Trophoblast cell (in vitro differentiated cells and primary cell): ENCODE results near the gene CFAP46.

Experiments
- DNase-seq, 2 donors: peaks; one replicate each; pipeline ENCODE4 v3.0.0-alpha.2; 2016
- H2AFZ ChIP-seq: 2 replicates; pipeline ENCODE4 v1.6.1; 2013; ENCODE audit warnings: low read length, moderate library complexity, mild to moderate bottlenecking; ENCODE audit not compliant: insufficient read depth, poor library complexity
- H2AK5ac ChIP-seq: 2 replicates; pipeline ENCODE4 v1.6.1; 2013; ENCODE audit warnings: mild to moderate bottlenecking, low read length
- H2BK120ac ChIP-seq: 2 replicates; pipeline ENCODE4 v1.6.1; 2013; ENCODE audit warnings: low read length, mild to moderate bottlenecking, moderate library complexity; ENCODE audit not compliant: insufficient read depth, poor library complexity
- H2BK12ac ChIP-seq: 2 replicates; pipeline ENCODE4 v1.6.1; 2013; ENCODE audit warnings: mild to moderate bottlenecking, low read length, moderate library complexity
- H2BK5ac ChIP-seq: 2 replicates; pipeline ENCODE4 v1.6.1; 2013; ENCODE audit warnings: low read length, low read depth, moderate library complexity, mild to moderate bottlenecking; ENCODE audit not compliant: poor library complexity
- H3K14ac ChIP-seq: 2 replicates; pipeline ENCODE4 v1.6.1; 2013; ENCODE audit warnings: mild to moderate bottlenecking, low read length
- H3K18ac ChIP-seq: 2 replicates; pipeline ENCODE4 v1.6.1; 2013; ENCODE audit warnings: mild to moderate bottlenecking, low read length
- H3K23ac ChIP-seq: 2 replicates; pipeline ENCODE4 v1.6.1; 2013; ENCODE audit warnings: low read length
- H3K27ac ChIP-seq: 2 replicates; pipeline ENCODE4 v1.5.1; 2013; ENCODE audit warnings: low read depth, mild to moderate bottlenecking, inconsistent platforms, low read length, moderate library complexity
- H3K27me3 ChIP-seq: 2 replicates; pipeline ENCODE4 v1.6.1; 2013; ENCODE audit warnings: inconsistent platforms, mild to moderate bottlenecking, low read length, moderate library complexity; ENCODE audit not compliant: insufficient read depth
- H3K36me3 ChIP-seq, 2 experiments: 1 replicate in 1 of 2; 2 replicates in 1 of 2; pipeline ENCODE4 v1.6.1; 2013; ENCODE audit warnings: low read length in 2 of 2, mild to moderate bottlenecking in 2 of 2, moderate library complexity in 1 of 2; ENCODE audit not compliant: insufficient read depth in 2 of 2, control insufficient read depth in 1 of 2
- H3K4ac ChIP-seq: 2 replicates; pipeline ENCODE4 v1.6.1; 2013; ENCODE audit warnings: low read depth, mild to moderate bottlenecking, low read length, moderate library complexity
- H3K4me1 ChIP-seq, 2 experiments: 1 replicate in 1 of 2; 2 replicates in 1 of 2; pipeline ENCODE4 v1.6.1; 2013; ENCODE audit warnings: low read length in 2 of 2, mild to moderate bottlenecking in 2 of 2, moderate library complexity in 1 of 2; ENCODE audit not compliant: insufficient read depth in 2 of 2, control insufficient read depth in 1 of 2
- H3K4me2 ChIP-seq: 2 replicates; pipeline ENCODE4 v1.6.1; 2013; ENCODE audit warnings: inconsistent platforms, mild to moderate bottlenecking, low read length, moderate library complexity
- H3K4me3 ChIP-seq: 2 replicates; pipeline ENCODE4 v1.5.1; 2013; ENCODE audit warnings: mild to moderate bottlenecking, low read depth, low read length, inconsistent platforms
- H3K79me1 ChIP-seq: one replicate; pipeline ENCODE4 v1.6.1; 2013; ENCODE audit warnings: low read length
- H3K79me2 ChIP-seq: 2 replicates; pipeline ENCODE4 v1.6.1; 2013; ENCODE audit warnings: low read length, mild to moderate bottlenecking; ENCODE audit not compliant: control insufficient read depth, insufficient read depth, poor library complexity
- H3K9ac ChIP-seq: 2 replicates; pipeline ENCODE4 v1.6.1; 2013; ENCODE audit warnings: mild to moderate bottlenecking, low read length
- H3K9me3 ChIP-seq: 2 replicates; pipeline ENCODE4 v1.6.1; 2013; ENCODE audit warnings: low read depth, mild to moderate bottlenecking, control low read depth, inconsistent platforms, low read length; ENCODE audit not compliant: insufficient read depth
- H4K12ac ChIP-seq: 2 replicates; pipeline ENCODE4 v1.6.1; 2013; ENCODE audit warnings: low read depth, mild to moderate bottlenecking, low read length, moderate library complexity
- H4K8ac ChIP-seq: 2 replicates; pipeline ENCODE4 v1.6.1; 2013; ENCODE audit warnings: low read depth, mild to moderate bottlenecking, low read length, moderate library complexity
- H4K91ac ChIP-seq: one replicate; pipeline ENCODE4 v1.6.1; 2013; ENCODE audit warnings: low read depth, mild to moderate bottlenecking, low read length, moderate library complexity
- WGBS: extraction: QIAGEN DNeasy Blood & Tissue Kit; methylation state at CpG from one replicate; pipeline ENCODE4 v1.1.7; 2013; ENCODE audit warnings: missing lambda C conversion rate; ENCODE audit not compliant: insufficient read length, insufficient coverage; ENCODE audit errors: extremely low coverage; 5-methylcytosine and 5-hydroxymethylcytosine counted together

Gene CFAP46

GRCh38 chr10:132911786-132912097 lies 30.6 kb downstream of the CFAP46 start:
- Histone ChIP-seq H3K4me1 (peaks cover 0 to 5% of the 10 kb centered on the region in 2 experiments), H2BK120ac (no peak overlapping the region), H3K14ac (no peak overlapping the region), H3K36me3 (no peaks in the 10 kb centered on the region), H3K27ac (no peak overlapping the region), H3K4me3 (no peak overlapping the region), H3K18ac (no peak overlapping the region), H3K4me2 (no peak overlapping the region), H4K8ac (no peak overlapping the region), H3K79me2 (no peaks in the 10 kb centered on the region), H3K9ac (no peak overlapping the region), H3K4ac (no peak overlapping the region), H2BK5ac (no peak overlapping the region), H4K12ac (no peak overlapping the region), H4K91ac (no peak overlapping the region), H3K23ac (no peak overlapping the region), H2AFZ (no peak overlapping the region), H3K9me3 (peaks cover 9% of the 10 kb centered on the region), H3K79me1 (no peaks in the 10 kb centered on the region), H3K27me3 (no peaks in the 10 kb centered on the region), H2AK5ac (no peak overlapping the region), H2BK12ac (no peak overlapping the region)
- WGBS = no CpG with 5 or more reads among the region's 9 CpGs
- DNase-seq = no peak

GRCh38 chr10:132910901-132911785 lies 31.2 kb downstream of the CFAP46 start:
- no CpG with 5 or more reads among the region's 37 CpGs for WGBS
- H3K4me3 ChIP-seq = no peak overlapping the region
- H3K4me2 ChIP-seq = no peak overlapping the region
- H3K27me3 ChIP-seq = no peaks in the 10 kb centered on the region
- H2BK5ac ChIP-seq = no peak overlapping the region
- H3K79me1 ChIP-seq = no peaks in the 10 kb centered on the region
- H3K4me1 ChIP-seq = peaks cover 0 to 5% of the 10 kb centered on the region in 2 experiments
- no peak overlapping the region for H2AFZ ChIP-seq
- no peak overlapping the region for H3K27ac ChIP-seq
- no peak overlapping the region for H3K4ac ChIP-seq
- H2BK12ac ChIP-seq = no peak overlapping the region
- H3K23ac ChIP-seq = no peak overlapping the region
- H3K14ac ChIP-seq = no peak overlapping the region
- DNase-seq = no peak
- no peak overlapping the region for H2BK120ac ChIP-seq
- no peak overlapping the region for H3K18ac ChIP-seq
- no peaks in the 10 kb centered on the region for H3K36me3 ChIP-seq
- no peak overlapping the region for H4K91ac ChIP-seq
- no peak overlapping the region for H4K12ac ChIP-seq
- H4K8ac ChIP-seq = no peak overlapping the region
- H3K79me2 ChIP-seq = no peaks in the 10 kb centered on the region
- H2AK5ac ChIP-seq = no peak overlapping the region
- peaks cover 9% of the 10 kb centered on the region for H3K9me3 ChIP-seq
- no peak overlapping the region for H3K9ac ChIP-seq

- no peak overlapping the region for H4K8ac ChIP-seq
- no peak overlapping the region for H3K23ac ChIP-seq
- H3K36me3 ChIP-seq = no peaks in the 10 kb centered on the region
- no peak overlapping the region for H2AK5ac ChIP-seq
- H3K4ac ChIP-seq = no peak overlapping the region
- H2BK120ac ChIP-seq = no peak overlapping the region
- no peak overlapping the region for H3K18ac ChIP-seq
- no peak overlapping the region for H2AFZ ChIP-seq
- no peak overlapping the region for H4K12ac ChIP-seq
- H4K91ac ChIP-seq = no peak overlapping the region
- no peaks in the 10 kb centered on the region for H3K27me3 ChIP-seq
- DNase-seq = no peak
- no peak overlapping the region for H3K27ac ChIP-seq
- no peaks in the 10 kb centered on the region for H3K79me1 ChIP-seq
- no peak overlapping the region for H3K4me3 ChIP-seq
- H3K4me1 ChIP-seq = peaks cover 0 to 5% of the 10 kb centered on the region in 2 experiments
- no peak overlapping the region for H2BK12ac ChIP-seq
- no peak overlapping the region for H3K9ac ChIP-seq
- WGBS = no CpG with 5 or more reads among the region's 28 CpGs
- H3K14ac ChIP-seq = no peak overlapping the region
- no peak overlapping the region for H2BK5ac ChIP-seq
- H3K9me3 ChIP-seq = peaks cover 9% of the 10 kb centered on the region
- H3K79me2 ChIP-seq = no peaks in the 10 kb centered on the region
- no peak overlapping the region for H3K4me2 ChIP-seq
These were observed 32.0 kb downstream of the CFAP46 start for GRCh38 chr10:132910186-132910880.

- no peak overlapping the region for H3K4ac ChIP-seq
- no peaks in the 10 kb centered on the region for H3K79me1 ChIP-seq
- no peak for DNase-seq
- H2AFZ ChIP-seq = no peak overlapping the region
- H2BK12ac ChIP-seq = no peak overlapping the region
- peaks cover 0 to 5% of the 10 kb centered on the region in 2 experiments for H3K4me1 ChIP-seq
- H4K12ac ChIP-seq = no peak overlapping the region
- H2AK5ac ChIP-seq = no peak overlapping the region
- H3K14ac ChIP-seq = no peak overlapping the region
- WGBS = no CpG with 5 or more reads among the region's 21 CpGs
- H2BK5ac ChIP-seq = no peak overlapping the region
- H3K27ac ChIP-seq = no peak overlapping the region
- no peak overlapping the region for H2BK120ac ChIP-seq
- no peaks in the 10 kb centered on the region for H3K79me2 ChIP-seq
- peaks cover 12% of the 10 kb centered on the region for H3K9me3 ChIP-seq
- no peak overlapping the region for H3K9ac ChIP-seq
- no peak overlapping the region for H4K91ac ChIP-seq
- no peak overlapping the region for H3K18ac ChIP-seq
- H3K23ac ChIP-seq = no peak overlapping the region
- no peak overlapping the region for H4K8ac ChIP-seq
- H3K36me3 ChIP-seq = no peaks in the 10 kb centered on the region
- no peak overlapping the region for H3K4me2 ChIP-seq
- no peaks in the 10 kb centered on the region for H3K27me3 ChIP-seq
- no peak overlapping the region for H3K4me3 ChIP-seq
These were observed 32.8 kb downstream of the CFAP46 start for GRCh38 chr10:132909491-132910071.
